Measurements from ENCODE around the gene DLG1.

GRCh38 chr3:197031315-197032285 lies 266.8 kb downstream of the DLG1 start:
- TF ChIP-seq MAX (IDR thresholded peaks at IDR 0.05) (peak; percentile 86), REST (IDR thresholded peaks at IDR 0.05; ENCODE audit: low read depth) (no peak), TEAD4 (IDR thresholded peaks at IDR 0.05) (no peak), RAD21 (IDR thresholded peaks at IDR 0.05; ENCODE audit: low read depth) (no peak), CEBPB (IDR thresholded peaks at IDR 0.05) (peak; percentile 50; the same call in 1 of the 2 replicates), EP300 (IDR thresholded peaks at IDR 0.05; ENCODE audit: borderline replicate concordance) (peak; percentile 47; the same call in 1 of the 2 replicates), ZBTB7A (IDR thresholded peaks at IDR 0.05; ENCODE audit: low read depth) (no peak), EGR1 (IDR thresholded peaks at IDR 0.05) (no peak), TAF1 (IDR thresholded peaks at IDR 0.05; ENCODE audit: low read depth) (no peak), YY1 (IDR thresholded peaks at IDR 0.05; ENCODE audit: low read depth) (no peak; the same call in 1 of the 2 replicates), FOXM1 (IDR thresholded peaks at IDR 0.05; ENCODE audit: borderline replicate concordance, low read depth) (no peak), USF1 (IDR thresholded peaks at IDR 0.05) (peak; percentile 78), CREB1 (IDR thresholded peaks at IDR 0.05; ENCODE audit: low read depth) (no peak), TCF12 (IDR thresholded peaks at IDR 0.05; ENCODE audit: low read depth) (peak; percentile 38; the same call in 1 of the 2 replicates)
